SK-N-SH (cell line): ENCODE data around the gene IGSF5. TPM values are rescaled to one million over a fixed set of nuclear protein-coding genes. Genes with fewer than 3 reads are reported as not detected.

ENCODE experiments used
- CTCF ChIA-PET: fragments of 300-600, 350-600 bp; formaldehyde crosslinking; extraction: SDS; loops from one replicate; lab custom pipeline; 2021; lab: Yijun Ruan, JAX
- POLR2A ChIA-PET: fragments of 350-600 bp; sonication (Branson Sonifier 250); formaldehyde crosslinking; extraction: SDS; loops from one replicate; lab custom pipeline; 2020; ENCODE audit warnings: antibody characterized with exemption, inconsistent platforms; lab: Yijun Ruan, JAX
- DNase-seq: peaks from one replicate; pipeline ENCODE4 v3.0.0; 2012
- H2AFZ ChIP-seq: fragments of 200-600 bp; sonication (generic); 2 replicates; pipeline ENCODE4 v1.8.1; 2016; ENCODE audit warnings: antibody characterized with exemption, mild to moderate bottlenecking, low read depth
- H3F3A ChIP-seq: fragments of 200-600 bp; sonication (generic); replicated peaks from 2 replicates; pipeline ENCODE3; 2016; ENCODE audit warnings: antibody characterized with exemption, mild to moderate bottlenecking; ENCODE audit not compliant: insufficient read depth
- H3K27ac ChIP-seq, 2 experiments: fragments of 200-500 bp in 1 of 2; fragments of 200-600 bp in 1 of 2; sonication (Bioruptor generic) in 1 of 2; sonication (generic), shearing (Covaris generic) in 1 of 2; 2 replicates each; pipeline versions ENCODE4 v1.5.1 to v1.6.1; 2014 to 2016; ENCODE audit warnings: low read depth in 2 of 2, inconsistent platforms in 1 of 2, low read length in 1 of 2, mild to moderate bottlenecking in 1 of 2, mixed read lengths in 1 of 2
- H3K27me3 ChIP-seq: fragments of 200-600 bp; sonication (generic), shearing (Covaris generic); 2 replicates; pipeline ENCODE4 v1.6.1; 2016; ENCODE audit warnings: mixed run types; ENCODE audit not compliant: insufficient read depth
- H3K36me3 ChIP-seq, 2 experiments: fragments of 200-500 bp in 1 of 2; fragments of 200-600 bp in 1 of 2; sonication (Bioruptor generic) in 1 of 2; sonication (generic) in 1 of 2; replicated peaks in 1 of 2; 2 replicates each; pipeline versions ENCODE3 to v1.5.1; 2014 to 2016; ENCODE audit warnings: low read length in 1 of 2, mild to moderate bottlenecking in 1 of 2; ENCODE audit not compliant: insufficient read depth in 2 of 2, control insufficient read depth in 1 of 2
- H3K4me1 ChIP-seq, 2 experiments: fragments of 200-500 bp in 1 of 2; fragments of 200-600 bp in 1 of 2; sonication (Bioruptor generic) in 1 of 2; sonication (generic), shearing (Covaris generic) in 1 of 2; 2 replicates each; pipeline versions ENCODE4 v1.5.1 to v1.6.1; 2014 to 2016; ENCODE audit warnings: low read depth in 1 of 2, low read length in 1 of 2, mixed run types in 1 of 2; ENCODE audit not compliant: insufficient read depth in 2 of 2, control insufficient read depth in 1 of 2
- H3K4me2 ChIP-seq: fragments of 200-600 bp; sonication (generic), shearing (Covaris generic); 2 replicates; pipeline ENCODE4 v1.6.1; 2017; ENCODE audit warnings: mixed run types
- H3K4me3 ChIP-seq, 2 experiments: fragments of 200-500 bp in 1 of 2; fragments of 200-600 bp in 1 of 2; sonication (Bioruptor generic) in 1 of 2; sonication (generic), shearing (Covaris generic) in 1 of 2; 2 replicates each; pipeline versions ENCODE4 v1.5.1 to v1.8.1; 2014 to 2016; ENCODE audit warnings: low read depth in 2 of 2, inconsistent platforms in 1 of 2, low read length in 1 of 2, mild to moderate bottlenecking in 1 of 2, mixed read lengths in 1 of 2, moderate library complexity in 1 of 2
- H3K79me2 ChIP-seq: fragments of 200-600 bp; sonication (generic); 2 replicates; pipeline ENCODE4 v1.8.1; 2017; ENCODE audit warnings: mild to moderate bottlenecking; ENCODE audit not compliant: insufficient read depth
- H3K9ac ChIP-seq: fragments of 200-600 bp; sonication (generic); 2 replicates; pipeline ENCODE4 v1.6.1; 2017; ENCODE audit warnings: mixed run types
- H3K9me2 ChIP-seq: fragments of 200-600 bp; sonication (generic); 2 replicates; pipeline ENCODE4 v1.6.1; 2017; ENCODE audit warnings: mixed run types
- H3K9me3 ChIP-seq: fragments of 200-600 bp; sonication (generic); 2 replicates; pipeline ENCODE4 v1.6.1; 2017; ENCODE audit warnings: mixed run types, mild to moderate bottlenecking, moderate library complexity
- H4K20me1 ChIP-seq: fragments of 200-600 bp; sonication (generic); 2 replicates; pipeline ENCODE4 v1.6.1; 2017; ENCODE audit warnings: mild to moderate bottlenecking, mixed run types; ENCODE audit not compliant: insufficient read depth
- MXI1 ChIP-seq: IDR thresholded peaks from 2 replicates; pipeline ENCODE4 v1.6.1; 2012; ENCODE audit warnings: mild to moderate bottlenecking, low read depth, low read length, improper control_type of control experiment
- WGBS: methylation state at CpG from one replicate; pipeline ENCODE4 v1.1.6; 2017; ENCODE audit warnings: low lambda C conversion rate; 5-methylcytosine and 5-hydroxymethylcytosine counted together
- polyA plus RNA-seq, 3 experiments: library from polyadenylated mRNA; depleted of rRNA; stranded (reverse); fragments of >200 nt; gene quantifications; 2 replicates each; pipeline ENCODE4 v1.2.3, GENCODE V29; 2012

Gene IGSF5
- polyA plus RNA-seq, 1 of the 3 experiments (the other 2 are of a cell fraction), result 0.08 TPM

DNA sequence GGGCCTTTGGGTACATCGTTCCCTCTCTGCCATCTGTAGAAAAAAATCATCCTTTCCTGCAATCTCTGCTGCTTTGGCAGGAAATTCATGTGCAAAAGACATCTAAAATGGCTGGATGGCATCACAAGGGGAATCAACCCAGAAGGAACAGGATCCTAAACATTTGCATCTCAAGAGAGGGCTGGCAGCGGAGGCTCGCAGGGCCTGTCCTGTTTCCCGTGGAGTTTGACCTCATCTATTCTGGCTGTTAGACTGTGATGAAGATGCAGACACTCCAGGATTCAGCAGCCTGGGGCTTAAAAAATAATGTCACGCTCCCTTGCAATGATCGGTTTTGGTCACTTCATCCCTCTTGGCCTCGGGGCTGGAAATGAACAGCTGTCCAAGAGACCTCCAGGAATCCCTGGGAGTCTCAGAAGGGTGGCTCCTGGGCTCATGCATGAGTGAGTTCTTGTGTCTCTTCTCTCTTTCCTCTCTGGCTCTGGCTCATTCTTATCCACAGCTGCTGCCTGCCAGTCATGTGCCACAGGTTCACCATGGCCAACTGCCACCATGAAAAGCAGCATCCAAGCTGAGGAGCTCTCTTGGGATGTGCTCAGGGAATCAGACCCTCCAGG, 106.1 kb downstream of the IGSF5 start:
- TF ChIP-seq MXI1, result no peak
- Histone ChIP-seq H3F3A (no peaks in the 10 kb centered on the region), H3K4me3 (no peak overlapping the region), H4K20me1 (no peaks in the 10 kb centered on the region), H2AFZ (no peak overlapping the region), H3K36me3 (no peaks in the 10 kb centered on the region), H3K9ac (no peak overlapping the region), H3K27ac (no peak overlapping the region), H3K4me1 (no peaks in the 10 kb centered on the region), H3K9me3 (no peaks in the 10 kb centered on the region), H3K4me2 (no peak overlapping the region), H3K27me3 (no peaks in the 10 kb centered on the region), H3K79me2 (no peaks in the 10 kb centered on the region), H3K9me2 (no peaks in the 10 kb centered on the region)
- WGBS, result 37% methylated on average over 7 of the region's 7 CpGs
- ChIA-PET CTCF (interaction anchor here (1.9 to 5.0 kb wide), 2 partner anchors 16 to 63 kb away, joined by 8 to 40 read pairs; partner anchors contain the start of gene PCP4), POLR2A (no interaction called here)
- DNase-seq, result no peak

Other genes with a start within 250 kb of the IGSF5 start
- 0.35 and 0.36 TPM in 2 replicates for gene B3GALT5, start 132.2 kb upstream of the IGSF5 start, polyA plus RNA-seq (2012; rRNA removed)
- gene PCP4, start 122.3 kb downstream of the IGSF5 start, polyA plus RNA-seq (2012; rRNA removed), result not detected in 2 replicates